ENCODE results near the gene HSD11B2.

DNA sequence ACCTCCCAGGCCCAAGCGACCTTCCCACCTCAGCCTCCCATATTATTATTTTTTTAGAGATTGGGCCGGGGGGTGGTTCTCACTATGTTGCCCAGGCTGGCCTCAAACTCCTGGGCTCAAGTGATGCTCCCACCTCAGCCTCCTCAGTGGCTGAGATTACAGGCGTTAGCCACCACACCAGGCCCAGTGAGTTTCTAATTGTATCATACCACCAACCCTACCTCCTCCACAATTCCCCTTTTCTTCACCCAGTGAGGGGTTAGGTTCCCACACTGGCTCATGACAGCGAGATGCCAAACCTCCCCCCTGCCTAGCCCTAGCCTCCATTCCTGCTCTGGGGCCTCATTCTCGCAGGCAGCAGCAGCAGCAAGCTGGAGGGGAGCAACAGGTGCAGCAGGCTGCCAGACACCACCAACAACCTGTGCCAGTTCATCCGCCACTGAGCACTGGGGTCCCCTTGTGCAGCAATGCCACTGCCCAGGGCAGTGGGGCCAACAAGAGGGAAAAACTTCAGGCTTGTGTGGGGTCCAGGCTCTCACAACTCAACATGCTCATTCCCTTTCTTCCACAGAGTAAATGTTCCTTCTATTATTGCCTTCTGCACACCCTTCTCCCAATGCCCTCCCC is 41.0 kb downstream of the HSD11B2 start:
- TF ChIP-seq, protein P1, sequence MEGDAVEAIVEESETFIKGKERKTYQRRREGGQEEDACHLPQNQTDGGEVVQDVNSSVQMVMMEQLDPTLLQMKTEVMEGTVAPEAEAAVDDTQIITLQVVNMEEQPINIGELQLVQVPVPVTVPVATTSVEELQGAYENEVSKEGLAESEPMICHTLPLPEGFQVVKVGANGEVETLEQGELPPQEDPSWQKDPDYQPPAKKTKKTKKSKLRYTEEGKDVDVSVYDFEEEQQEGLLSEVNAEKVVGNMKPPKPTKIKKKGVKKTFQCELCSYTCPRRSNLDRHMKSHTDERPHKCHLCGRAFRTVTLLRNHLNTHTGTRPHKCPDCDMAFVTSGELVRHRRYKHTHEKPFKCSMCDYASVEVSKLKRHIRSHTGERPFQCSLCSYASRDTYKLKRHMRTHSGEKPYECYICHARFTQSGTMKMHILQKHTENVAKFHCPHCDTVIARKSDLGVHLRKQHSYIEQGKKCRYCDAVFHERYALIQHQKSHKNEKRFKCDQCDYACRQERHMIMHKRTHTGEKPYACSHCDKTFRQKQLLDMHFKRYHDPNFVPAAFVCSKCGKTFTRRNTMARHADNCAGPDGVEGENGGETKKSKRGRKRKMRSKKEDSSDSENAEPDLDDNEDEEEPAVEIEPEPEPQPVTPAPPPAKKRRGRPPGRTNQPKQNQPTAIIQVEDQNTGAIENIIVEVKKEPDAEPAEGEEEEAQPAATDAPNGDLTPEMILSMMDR (IDR thresholded peaks at IDR 0.05): no peak
- TF ChIP-seq ZFX (IDR thresholded peaks at IDR 0.05; ENCODE audit: borderline replicate concordance): no peak

Measured in 22Rv1 (cell line).